Spleen (tissue), 7 donors: ENCODE results near the gene ZNF831.

Source experiments
- POLR2A ChIP-seq, 3 donors: fragments of 450-650 bp; IDR thresholded peaks; one replicate each; pipeline ENCODE4 v1.5.1; 2017; ENCODE audit warnings: antibody characterized with exemption in 3 of 3, mild to moderate bottlenecking in 1 of 3
- TF ChIP-seq, protein P1 (sequence below), 11 experiments: fragments of 200-600 bp in 7 of 11; fragments of 450-650 bp in 4 of 11; sonication (generic) in 4 of 11; IDR thresholded peaks in 8 of 11; conservative IDR thresholded peaks in 3 of 11; 1 replicate in 7 of 11; 2 replicates in 4 of 11; pipeline versions ENCODE4 v1.4.0 to v1.8.0; 2016 to 2021; ENCODE audit warnings: antibody characterized with exemption in 11 of 11, inconsistent platforms in 4 of 11, mild to moderate bottlenecking in 1 of 11
- donor health status: DM: no; HTN: no; CAD: no; lungs with moderate emphysema.
- donor health status: DM: no; HTN: no; CAD: no.
- donor health status: DM: no; HTN: no; CAD: no.

DNA sequence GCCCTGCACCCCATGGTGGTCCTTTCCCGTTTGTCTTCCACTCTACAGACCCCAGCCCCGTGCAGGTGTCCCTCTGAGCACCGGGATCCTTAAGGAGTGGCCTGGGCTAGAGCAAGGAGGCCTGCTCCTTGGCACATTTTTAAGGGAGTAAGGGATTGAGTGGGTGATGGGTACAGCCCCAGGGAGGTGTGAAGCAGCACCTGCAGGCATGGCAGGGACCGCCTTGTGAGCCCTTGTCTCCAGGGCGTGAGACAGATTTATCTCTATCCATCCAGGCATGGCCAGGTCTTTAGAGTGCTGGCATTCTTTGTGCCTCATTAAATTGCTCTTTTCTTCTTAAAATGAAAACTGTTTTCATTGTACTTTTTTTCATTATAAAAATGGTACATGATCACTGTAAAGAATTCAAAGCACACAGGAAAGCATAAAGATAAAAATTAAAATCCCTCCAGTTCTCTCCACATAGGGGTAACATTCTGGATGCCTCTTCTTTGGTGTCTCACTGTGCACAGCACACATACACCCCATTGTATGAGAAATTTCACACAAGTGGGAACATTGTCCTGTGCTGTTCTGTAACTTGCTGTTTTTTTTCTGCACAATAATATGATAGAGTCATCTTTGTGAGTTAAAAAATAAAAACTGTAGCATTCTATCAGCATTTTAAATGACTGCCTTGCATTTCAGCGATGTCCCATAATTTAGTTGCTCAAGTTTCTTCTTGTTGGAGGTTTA lies 31.9 kb upstream of the ZNF831 start:
- TF ChIP-seq, protein P1, sequence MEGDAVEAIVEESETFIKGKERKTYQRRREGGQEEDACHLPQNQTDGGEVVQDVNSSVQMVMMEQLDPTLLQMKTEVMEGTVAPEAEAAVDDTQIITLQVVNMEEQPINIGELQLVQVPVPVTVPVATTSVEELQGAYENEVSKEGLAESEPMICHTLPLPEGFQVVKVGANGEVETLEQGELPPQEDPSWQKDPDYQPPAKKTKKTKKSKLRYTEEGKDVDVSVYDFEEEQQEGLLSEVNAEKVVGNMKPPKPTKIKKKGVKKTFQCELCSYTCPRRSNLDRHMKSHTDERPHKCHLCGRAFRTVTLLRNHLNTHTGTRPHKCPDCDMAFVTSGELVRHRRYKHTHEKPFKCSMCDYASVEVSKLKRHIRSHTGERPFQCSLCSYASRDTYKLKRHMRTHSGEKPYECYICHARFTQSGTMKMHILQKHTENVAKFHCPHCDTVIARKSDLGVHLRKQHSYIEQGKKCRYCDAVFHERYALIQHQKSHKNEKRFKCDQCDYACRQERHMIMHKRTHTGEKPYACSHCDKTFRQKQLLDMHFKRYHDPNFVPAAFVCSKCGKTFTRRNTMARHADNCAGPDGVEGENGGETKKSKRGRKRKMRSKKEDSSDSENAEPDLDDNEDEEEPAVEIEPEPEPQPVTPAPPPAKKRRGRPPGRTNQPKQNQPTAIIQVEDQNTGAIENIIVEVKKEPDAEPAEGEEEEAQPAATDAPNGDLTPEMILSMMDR (IDR thresholded peaks at IDR 0.05 in 8 of 11, conservative IDR thresholded peaks at IDR 0.05 in 3 of 11) = no peak
- TF ChIP-seq POLR2A (IDR thresholded peaks at IDR 0.05) = no peak
